ENCODE data around the gene CFAP46.

Gene CFAP46

GRCh38 chr10:132842397-132842796 is 100.0 kb downstream of the CFAP46 start:
- DNase-seq (ENCODE audit: low read depth) = no peak

DNA sequence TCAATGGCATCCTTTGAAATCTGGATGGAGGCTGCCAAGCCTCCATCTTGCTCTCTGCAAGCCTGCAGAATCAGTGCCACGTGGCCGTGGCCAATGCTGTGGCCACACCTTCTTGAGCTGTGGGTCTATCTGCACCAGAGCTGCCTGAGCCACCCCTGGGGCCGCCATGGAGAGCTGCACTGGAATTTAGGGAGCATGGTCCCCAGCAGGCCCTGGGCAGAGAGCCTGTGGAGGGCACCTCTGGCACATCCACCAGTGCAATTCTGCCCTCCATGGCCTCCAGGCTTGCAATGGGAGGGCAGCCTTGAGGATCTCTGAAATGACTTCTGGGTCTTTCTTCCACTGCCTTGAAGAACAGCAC is 100.8 kb downstream of the CFAP46 start:
- no peak for DNase-seq (ENCODE audit: low read depth)

- no peak for DNase-seq (ENCODE audit: low read depth)
These were observed 101.4 kb downstream of the CFAP46 start for GRCh38 chr10:132840698-132841614.

GRCh38 chr10:132839061-132839460 is 103.3 kb downstream of the CFAP46 start:
- DNase-seq (ENCODE audit: low read depth) = no peak

DNA sequence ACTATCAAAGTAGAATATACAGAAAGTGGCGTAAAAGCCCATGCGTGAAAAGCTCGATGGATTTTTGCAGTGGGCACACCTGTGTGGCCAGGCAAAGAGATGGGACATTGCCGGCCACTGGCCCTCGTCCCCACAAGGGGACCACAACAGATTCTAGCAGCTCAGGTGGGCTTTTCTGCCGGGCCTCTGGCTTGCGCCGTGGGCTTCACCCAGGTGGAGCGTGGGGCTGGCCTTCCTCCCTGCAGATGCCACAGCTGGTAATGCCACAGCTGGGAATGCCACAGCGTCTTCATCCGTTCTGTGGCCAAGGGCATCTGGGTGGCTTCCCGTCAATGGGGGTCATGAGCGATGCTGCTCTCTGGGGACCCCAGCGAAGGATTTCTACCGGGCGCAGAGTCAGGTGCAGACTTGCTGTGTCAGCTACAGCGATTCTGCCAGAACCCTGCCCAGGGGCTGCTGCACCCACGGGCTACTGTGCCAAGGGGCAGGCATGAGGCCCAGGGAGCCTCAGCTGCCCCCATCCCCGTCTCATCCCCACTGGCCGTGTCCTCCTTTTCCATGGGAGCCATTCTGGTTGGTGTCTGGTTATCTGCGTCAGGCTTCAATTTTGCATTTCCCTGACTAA is 103.9 kb downstream of the CFAP46 start:
- no peak for DNase-seq (ENCODE audit: low read depth)

DNA sequence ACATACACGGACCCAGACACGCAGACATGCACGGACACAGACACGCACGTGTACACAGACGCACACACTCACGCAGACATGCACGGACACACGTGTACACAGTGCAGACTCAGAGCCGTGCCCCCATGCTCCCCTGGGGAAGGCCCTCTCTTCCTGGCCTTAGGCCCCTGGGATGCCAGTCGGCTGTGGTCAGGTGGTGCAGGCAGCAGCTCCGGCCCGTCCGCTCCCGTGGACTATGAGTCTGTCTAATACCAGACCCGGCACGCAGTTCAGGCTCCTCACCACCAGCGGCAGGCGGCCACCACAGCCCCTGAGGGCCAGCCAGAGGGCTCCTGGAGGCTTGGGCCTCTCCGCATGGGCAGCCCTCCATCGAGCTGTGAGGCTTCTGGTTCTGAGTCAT is 104.5 kb downstream of the CFAP46 start:
- DNase-seq (ENCODE audit: low read depth) = no peak

GRCh38 chr10:132836832-132837540 is 105.4 kb downstream of the CFAP46 start:
- no peak for DNase-seq (ENCODE audit: low read depth)

DNA sequence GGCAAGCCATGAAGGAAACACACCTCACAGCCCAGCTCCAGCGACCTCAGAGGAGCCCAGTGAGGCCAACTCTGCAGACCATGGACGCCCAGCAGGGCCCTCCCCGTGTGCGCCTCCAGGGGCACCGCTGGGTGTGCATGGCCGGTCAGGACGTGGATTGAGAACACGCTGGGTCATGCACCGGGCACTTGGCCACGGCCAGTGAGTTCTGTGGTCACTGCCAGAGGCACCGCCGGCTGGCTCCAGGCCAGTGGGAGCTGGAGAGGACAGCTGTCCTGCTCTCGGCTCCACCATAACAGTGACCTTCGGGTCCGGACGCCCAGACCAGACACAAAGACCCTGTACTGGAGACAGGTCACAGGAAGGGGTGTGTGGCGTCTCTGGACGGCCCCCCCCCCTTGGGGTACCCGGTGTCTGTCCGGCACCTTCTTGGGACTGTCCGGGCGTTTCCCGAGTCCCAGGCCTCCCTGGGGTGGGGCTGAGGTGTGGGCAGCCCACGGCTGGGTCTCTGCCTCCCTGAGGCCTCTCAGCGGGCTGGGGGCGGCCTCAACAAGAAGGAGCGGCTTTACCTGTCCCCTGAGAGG is 106.0 kb downstream of the CFAP46 start:
- DNase-seq (ENCODE audit: low read depth) = no peak

- no peak for DNase-seq (ENCODE audit: low read depth)
These were observed 106.5 kb downstream of the CFAP46 start for GRCh38 chr10:132835848-132836233.

- no peak for DNase-seq (ENCODE audit: low read depth)
These were observed 107.2 kb downstream of the CFAP46 start for GRCh38 chr10:132834891-132835847.

- DNase-seq (ENCODE audit: low read depth) = no peak
These were observed 108.0 kb downstream of the CFAP46 start for GRCh38 chr10:132834311-132834761.

GRCh38 chr10:132833421-132834111 is 108.8 kb downstream of the CFAP46 start:
- DNase-seq (ENCODE audit: low read depth) = no peak

- DNase-seq (ENCODE audit: low read depth) = no peak
These were observed 110.0 kb downstream of the CFAP46 start for GRCh38 chr10:132832186-132832969.

DNA sequence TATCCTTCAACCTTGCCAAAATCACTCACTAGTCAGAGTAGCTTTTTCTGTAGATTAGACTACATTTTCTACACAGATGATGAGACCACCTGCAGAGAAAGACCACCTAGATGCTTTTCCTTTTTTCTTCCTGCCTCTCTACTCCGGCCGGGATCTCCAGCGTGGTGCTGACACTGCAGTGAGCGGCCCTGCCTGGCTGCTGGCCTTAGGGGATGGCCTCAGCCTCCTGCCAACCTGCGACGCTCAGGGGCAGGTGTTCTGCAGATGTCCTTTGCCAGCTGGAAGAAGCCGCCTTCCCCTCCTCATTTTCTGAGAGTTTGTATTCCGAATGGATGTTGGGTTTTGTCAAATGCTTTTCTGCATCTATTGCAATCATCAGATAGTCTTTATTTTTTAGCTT is 113.0 kb downstream of the CFAP46 start:
- no peak for DNase-seq (ENCODE audit: low read depth)

DNA sequence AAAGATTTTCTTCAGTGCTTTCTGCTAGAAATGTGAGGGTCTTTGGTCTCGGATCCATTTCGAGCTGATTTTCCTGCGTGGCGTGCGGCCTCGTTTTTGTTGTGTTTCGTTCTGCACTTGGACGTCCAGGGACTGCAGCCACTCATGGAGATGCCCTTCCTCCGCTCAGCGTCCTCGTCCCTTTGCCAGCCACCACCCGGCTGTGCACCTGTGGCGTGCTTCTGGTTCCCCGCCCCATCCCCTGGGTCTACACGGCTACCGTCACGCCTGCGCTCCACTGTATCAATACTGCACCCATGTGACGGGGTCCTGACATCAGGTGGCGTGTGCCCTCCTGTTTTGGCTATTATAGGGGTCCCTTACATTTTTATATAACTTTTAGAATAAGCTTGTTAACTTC is 113.7 kb downstream of the CFAP46 start:
- DNase-seq (ENCODE audit: low read depth) = no peak

DNA sequence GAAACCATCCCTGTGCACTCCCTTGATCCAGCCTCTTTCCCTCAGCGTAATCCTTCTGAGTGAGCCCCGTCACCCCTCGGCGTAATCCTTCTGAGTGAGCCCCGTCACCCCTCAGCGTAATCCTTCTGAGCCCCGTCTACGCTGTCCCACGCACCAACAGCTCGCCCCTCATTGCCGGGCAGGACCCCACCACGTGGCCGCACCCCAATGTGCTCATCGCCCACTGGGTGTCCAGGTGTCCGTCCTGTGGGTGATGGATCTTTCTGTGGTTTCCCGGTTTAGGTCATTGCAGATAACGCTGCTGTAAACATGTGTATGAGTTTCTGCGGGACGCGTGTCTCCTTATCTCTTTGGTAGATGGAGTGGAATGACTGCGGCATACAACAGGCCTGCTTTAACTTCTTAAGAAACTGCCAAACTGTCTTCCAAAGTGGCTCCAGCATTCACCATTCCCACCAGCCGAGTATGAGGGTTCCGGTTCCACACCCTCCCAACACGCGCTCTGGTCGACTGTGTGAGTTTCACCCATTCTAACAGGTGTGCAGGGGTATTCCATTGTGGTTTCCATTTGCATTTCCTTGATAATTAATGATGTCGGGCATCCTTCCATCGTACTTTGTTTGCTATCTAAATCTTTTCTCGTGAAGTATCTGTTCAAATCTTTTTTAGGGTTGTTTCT is 114.4 kb downstream of the CFAP46 start:
- DNase-seq (ENCODE audit: low read depth) = no peak

DNA sequence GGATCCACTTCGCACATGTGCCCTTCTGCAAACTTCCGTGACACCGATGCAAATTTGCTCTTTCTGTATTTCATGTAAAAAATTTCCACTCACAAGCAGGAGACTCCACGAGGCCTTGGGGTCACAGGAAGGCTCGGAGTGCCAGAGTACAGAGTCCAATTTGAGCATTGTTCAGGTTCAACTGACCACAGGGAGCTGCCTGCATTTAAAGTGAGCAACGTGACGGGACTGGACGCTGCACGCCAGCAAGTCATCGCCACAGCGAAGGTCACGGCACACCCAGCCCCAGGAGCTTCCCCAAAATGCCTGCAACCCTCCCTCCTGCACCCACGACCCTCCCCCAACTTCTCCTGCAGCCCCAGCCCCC is 115.0 kb downstream of the CFAP46 start:
- DNase-seq (ENCODE audit: low read depth) = no peak

DNA sequence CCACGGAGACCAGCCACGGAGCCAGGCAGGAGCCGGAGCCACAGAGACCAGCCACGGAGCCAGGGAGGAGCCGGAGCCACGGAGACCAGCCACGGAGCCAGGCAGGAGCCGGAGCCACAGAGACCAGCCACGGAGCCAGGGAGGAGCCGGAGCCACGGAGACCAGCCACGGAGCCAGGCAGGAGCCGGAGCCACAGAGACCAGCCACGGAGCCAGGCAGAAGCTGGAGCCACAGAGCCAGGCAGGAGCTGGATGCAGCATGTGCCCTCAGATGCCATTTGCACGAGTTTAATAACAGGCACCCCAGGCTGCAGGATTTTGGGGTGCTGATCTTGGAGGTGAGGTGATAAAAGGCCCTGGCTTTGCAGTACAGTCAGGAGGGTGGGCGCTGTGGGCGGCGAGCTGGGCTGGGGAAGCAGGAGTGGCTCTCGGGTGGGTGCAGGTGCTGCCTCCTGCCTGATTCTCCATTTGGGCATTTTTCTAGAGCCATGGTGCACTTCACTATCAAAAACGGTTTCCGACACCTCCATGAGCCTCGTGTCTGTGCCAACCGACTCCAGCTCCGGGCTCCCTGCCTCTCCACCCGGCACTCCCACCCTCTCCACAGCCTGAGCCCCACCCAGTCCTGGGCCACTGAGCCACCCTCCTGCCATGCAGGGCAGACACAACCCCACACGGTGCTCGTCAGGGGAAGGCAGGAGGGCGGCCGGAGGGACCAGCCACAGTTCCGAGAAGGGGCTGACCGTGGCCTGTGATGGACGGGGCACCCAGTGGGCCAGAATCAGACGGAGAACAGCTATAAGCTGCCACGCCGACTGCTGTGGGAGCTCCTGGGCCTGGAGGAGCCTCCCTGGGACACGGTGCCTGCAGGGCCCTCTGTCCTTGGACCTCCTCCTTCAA is 115.6 kb downstream of the CFAP46 start:
- no peak for DNase-seq (ENCODE audit: low read depth)

Measured in fibroblast of the conjunctiva (primary cell).